HG03103 (cell line): Measurements from ENCODE around the gene ORM2.
"Not testable (repeated sequence)": the region's sequence is repeated elsewhere in the genome, so short reads cannot be mapped to it uniquely, and the experiment has no call there.

ENCODE experiments used
- ATAC-seq: cut with Tn5 transposase; IDR thresholded peaks from one replicate; pipeline ENCODE4 v1.9.1; 2021; ENCODE audit warnings: low read depth; ENCODE audit not compliant: unreplicated experiment

Gene ORM2

DNA sequence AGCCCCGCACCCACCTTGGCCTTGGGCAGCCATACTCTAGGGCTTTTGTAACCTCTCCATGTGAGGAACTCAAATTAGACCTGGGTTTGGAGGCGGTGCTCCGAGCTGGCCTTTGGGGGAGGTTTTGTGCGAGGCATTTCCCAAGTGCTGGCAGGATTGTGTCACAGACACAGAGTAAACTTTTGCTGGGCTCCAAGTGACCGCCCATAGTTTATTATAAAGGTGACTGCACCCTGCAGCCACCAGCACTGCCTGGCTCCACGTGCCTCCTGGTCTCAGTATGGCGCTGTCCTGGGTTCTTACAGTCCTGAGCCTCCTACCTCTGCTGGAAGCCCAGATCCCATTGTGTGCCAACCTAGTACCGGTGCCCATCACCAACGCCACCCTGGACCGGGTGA lies at the start of gene ORM2:
Gene ORM2, plus strand, starts transcription at position 245 of the 398 bp plus-strand sequence. Its CDS starts 36 bp downstream, at position 281.
- not testable (repeated sequence) for ATAC-seq

GRCh38 chr9:114280636-114281472 lies 48.8 kb upstream of the ORM2 start:
- ATAC-seq: no peak

DNA sequence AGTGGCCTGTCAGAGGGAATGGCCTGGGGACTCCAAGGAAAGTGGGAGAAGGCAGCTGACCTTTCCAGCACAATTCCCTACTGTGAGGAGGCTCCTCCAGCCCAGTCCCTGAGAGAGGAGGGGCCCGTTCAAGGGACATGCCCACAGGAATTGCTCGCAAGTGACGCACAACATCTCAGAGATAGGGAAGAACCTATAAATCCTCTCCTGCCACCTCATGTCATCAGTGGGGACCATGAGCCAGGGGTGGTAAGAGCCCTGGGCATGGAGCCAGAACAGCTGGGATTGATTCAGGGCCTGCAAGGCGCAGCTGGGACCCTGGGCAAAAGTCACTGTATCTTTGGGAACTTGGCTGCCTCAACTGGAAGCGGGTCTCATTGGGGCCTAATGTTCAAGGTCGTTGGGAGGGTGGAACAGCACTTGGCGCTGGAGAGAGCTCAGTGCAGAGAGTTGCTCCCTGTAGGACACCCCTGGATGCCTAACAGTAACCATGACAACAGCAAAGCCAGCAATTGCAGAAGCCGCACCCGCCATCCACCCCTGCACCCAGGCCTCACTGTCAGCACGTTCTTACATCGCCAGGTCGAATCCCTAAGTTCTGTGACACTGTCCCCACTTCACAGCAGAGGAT lies 48.1 kb upstream of the ORM2 start:
- ATAC-seq: no peak

DNA sequence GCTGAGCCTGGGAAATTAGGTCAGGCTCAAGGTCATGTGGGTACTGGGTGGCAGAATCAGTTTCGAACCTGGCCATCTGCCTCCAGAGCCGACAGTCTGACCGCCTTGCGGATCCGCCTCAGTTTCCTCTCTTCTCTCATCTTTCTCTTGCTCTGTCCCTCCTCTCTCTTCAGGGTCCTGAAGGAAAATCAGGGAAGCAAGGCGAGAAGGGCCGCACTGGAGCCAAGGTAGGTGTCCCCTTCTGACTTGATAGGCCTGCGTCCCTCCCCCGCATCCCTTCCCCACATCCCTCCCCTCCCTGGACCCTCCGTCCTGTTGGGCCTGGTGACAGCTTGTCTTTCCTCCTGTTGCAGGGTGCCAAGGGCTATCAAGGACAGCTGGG lies 47.6 kb upstream of the ORM2 start:
- no peak for ATAC-seq

GRCh38 chr9:114282507-114282906 lies 47.2 kb upstream of the ORM2 start:
- no peak for ATAC-seq

GRCh38 chr9:114282926-114283325 lies 46.7 kb upstream of the ORM2 start:
- ATAC-seq: no peak

GRCh38 chr9:114283551-114284111 lies 46.0 kb upstream of the ORM2 start:
- ATAC-seq: no peak

- no peak for ATAC-seq
Measured at GRCh38 chr9:114284316-114285060, 45.2 kb upstream of the ORM2 start.

- ATAC-seq: no peak
Measured at GRCh38 chr9:114285166-114285867, 44.4 kb upstream of the ORM2 start.

- ATAC-seq: no peak
Measured at GRCh38 chr9:114286146-114286679, 43.5 kb upstream of the ORM2 start.

GRCh38 chr9:114287001-114287762 lies 42.5 kb upstream of the ORM2 start:
- no peak for ATAC-seq

- no peak for ATAC-seq
Measured at GRCh38 chr9:114287763-114288192, 41.9 kb upstream of the ORM2 start.

DNA sequence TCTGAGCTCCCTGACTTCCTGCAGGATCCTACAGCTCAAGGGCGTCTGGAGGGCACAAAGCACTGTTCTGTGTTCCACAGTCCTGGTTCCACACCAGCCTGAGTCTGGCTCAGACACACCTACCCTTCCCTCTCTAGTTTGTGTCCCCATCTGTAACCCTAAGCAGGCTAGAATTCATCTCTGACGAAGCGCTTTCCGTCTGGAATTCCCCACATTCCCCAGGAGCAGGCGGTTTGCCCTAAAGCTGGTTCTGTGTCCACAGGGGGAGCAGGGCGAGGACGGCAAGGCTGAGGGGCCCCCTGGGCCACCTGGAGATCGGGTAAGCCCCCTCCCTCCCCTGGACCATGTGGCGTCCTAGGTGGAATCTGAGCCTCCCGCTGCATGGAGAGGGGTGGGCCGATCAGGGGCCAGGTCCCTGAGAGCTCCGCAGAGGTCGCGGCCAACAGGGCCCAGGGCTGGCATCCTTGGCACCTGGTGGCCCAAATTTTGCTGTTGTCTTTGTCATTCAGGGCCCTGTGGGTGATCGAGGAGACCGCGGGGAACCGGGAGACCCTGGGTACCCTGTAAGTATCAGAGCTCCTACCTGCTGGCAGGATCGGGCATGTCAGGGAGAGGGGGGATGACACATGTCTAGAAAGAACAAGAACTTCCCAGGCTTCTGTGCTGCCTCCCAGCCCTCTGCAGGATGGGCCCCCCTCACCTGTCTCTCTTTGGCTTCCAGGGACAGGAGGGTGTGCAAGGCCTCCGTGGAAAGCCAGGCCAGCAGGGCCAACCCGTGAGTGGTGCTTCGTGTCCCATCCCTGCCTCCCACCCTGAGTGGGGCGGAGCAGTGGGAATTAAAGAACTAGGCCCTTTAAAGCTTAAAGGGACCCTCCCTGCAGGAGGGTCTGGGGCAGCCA lies 41.2 kb upstream of the ORM2 start:
- no peak for ATAC-seq

DNA sequence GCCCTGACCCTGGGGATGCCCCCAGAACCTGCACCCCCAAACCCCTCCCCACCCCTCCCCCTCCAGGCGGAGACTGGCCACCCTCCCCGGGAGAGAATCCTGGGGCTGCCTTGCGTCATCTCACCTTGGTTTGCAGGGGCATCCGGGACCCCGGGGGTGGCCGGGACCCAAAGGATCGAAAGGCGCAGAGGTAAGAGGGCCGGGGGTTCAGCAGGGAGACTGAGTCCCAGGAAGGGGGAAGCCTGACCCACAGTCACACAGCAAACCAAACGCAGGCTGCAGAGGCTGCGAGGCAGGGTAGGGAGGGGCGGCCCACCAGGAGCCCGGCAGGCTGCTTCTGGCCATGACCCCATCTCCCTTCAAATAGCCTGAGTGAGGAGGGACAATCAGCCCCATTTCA lies 40.6 kb upstream of the ORM2 start:
- no peak for ATAC-seq

- ATAC-seq: no peak
Measured at GRCh38 chr9:114289571-114290481, 39.8 kb upstream of the ORM2 start.

GRCh38 chr9:114290561-114290986 lies 39.1 kb upstream of the ORM2 start:
- ATAC-seq: no peak

- ATAC-seq: no peak
Measured at GRCh38 chr9:114291064-114291474, 38.6 kb upstream of the ORM2 start.
